Smooth muscle cell (in vitro differentiated cells): ENCODE measurements around the gene TMIE. TPM values are rescaled to one million over a fixed set of nuclear protein-coding genes. Genes with fewer than 3 reads are reported as not detected.
"Not testable (repeated sequence)": the region's sequence is repeated elsewhere in the genome, so short reads cannot be mapped to it uniquely, and the experiment has no call there.

Experiments
- DNase-seq: peaks from one replicate; lab custom pipeline; 2025; ENCODE audit not compliant: unreplicated experiment; lab: John Stamatoyannopoulos, UW
- H2AFZ ChIP-seq: fragments of 200-600 bp; sonication (generic); 2 replicates; pipeline ENCODE4 v1.6.0; 2016; ENCODE audit warnings: antibody characterized with exemption, low read depth, mild to moderate bottlenecking
- H3F3A ChIP-seq: fragments of 200-600 bp; sonication (generic); 2 replicates; pipeline ENCODE4 v1.6.0; 2017; ENCODE audit warnings: antibody characterized with exemption, low read depth
- H3K27ac ChIP-seq: fragments of 200-600 bp; sonication (generic); 2 replicates; pipeline ENCODE4 v1.5.1; 2016; ENCODE audit warnings: low read depth, mild to moderate bottlenecking
- H3K27me3 ChIP-seq: fragments of 200-600 bp; sonication (generic); 2 replicates; pipeline ENCODE4 v1.6.1; 2016; ENCODE audit warnings: low read depth, mild to moderate bottlenecking
- H3K36me3 ChIP-seq: fragments of 200-600 bp; sonication (generic); 2 replicates; pipeline ENCODE4 v1.5.1; 2016; ENCODE audit warnings: low read depth
- H3K4me1 ChIP-seq: fragments of 200-600 bp; sonication (generic); 2 replicates; pipeline ENCODE4 v1.5.1; 2016; ENCODE audit warnings: low read depth
- H3K4me2 ChIP-seq: fragments of 200-600 bp; sonication (generic); 2 replicates; pipeline ENCODE4 v1.6.0; 2016; ENCODE audit warnings: mild to moderate bottlenecking
- H3K4me3 ChIP-seq: fragments of 200-600 bp; sonication (generic); 2 replicates; pipeline ENCODE4 v1.5.1; 2016; ENCODE audit warnings: mild to moderate bottlenecking
- H3K79me2 ChIP-seq: fragments of 200-600 bp; sonication (generic); 2 replicates; pipeline ENCODE4 v1.6.0; 2016; ENCODE audit warnings: low read depth, mild to moderate bottlenecking
- H3K9ac ChIP-seq: fragments of 200-600 bp; sonication (generic); 2 replicates; pipeline ENCODE4 v1.6.0; 2016; ENCODE audit warnings: low read depth
- H3K9me3 ChIP-seq: fragments of 200-600 bp; sonication (generic); replicated peaks from 2 replicates; pipeline ENCODE4 v1.5.1; 2016; ENCODE audit warnings: low read depth
- H4K20me1 ChIP-seq: fragments of 200-600 bp; sonication (generic); 2 replicates; pipeline ENCODE4 v1.6.0; 2016; ENCODE audit warnings: low read depth
- WGBS: methylation state at CpG from one replicate; pipeline ENCODE4 v1.1.7; 2016; ENCODE audit warnings: low lambda C conversion rate; 5-methylcytosine and 5-hydroxymethylcytosine counted together
- polyA plus RNA-seq: library from polyadenylated mRNA; unstranded; fragments of >200 nt; fragmentation: Nextera tagmentation; extraction: Ambion mirVana; gene quantifications from 2 replicates; pipeline ENCODE4 v1.2.1, GENCODE V29; 2016
- total RNA-seq: library from RNA; depleted of rRNA; stranded (reverse); fragments of >200 nt; gene quantifications from 2 replicates; pipeline ENCODE4 v1.2.3, GENCODE V29; 2014
- TF ChIP-seq, protein P1 (sequence below): fragments of 200-600 bp; sonication (generic); IDR thresholded peaks from 2 replicates; pipeline ENCODE4 v1.5.1; 2017; ENCODE audit warnings: borderline replicate concordance, mild to moderate bottlenecking, antibody characterized with exemption; ENCODE audit not compliant: insufficient read depth, poor library complexity, severe bottlenecking

TMIE gene
- total and polyA plus RNA-seq, 2 experiments from 2014 or later, result 0.67 to 1.1 TPM

- H3K27me3 ChIP-seq, result no peaks in the 10 kb centered on the region
- H3K4me1 ChIP-seq, result no peaks in the 10 kb centered on the region
- DNase-seq, result no peak
- no peak overlapping the region for H3K4me3 ChIP-seq
- H3K9me3 ChIP-seq, result no peaks in the 10 kb centered on the region
- TF ChIP-seq, protein P1, sequence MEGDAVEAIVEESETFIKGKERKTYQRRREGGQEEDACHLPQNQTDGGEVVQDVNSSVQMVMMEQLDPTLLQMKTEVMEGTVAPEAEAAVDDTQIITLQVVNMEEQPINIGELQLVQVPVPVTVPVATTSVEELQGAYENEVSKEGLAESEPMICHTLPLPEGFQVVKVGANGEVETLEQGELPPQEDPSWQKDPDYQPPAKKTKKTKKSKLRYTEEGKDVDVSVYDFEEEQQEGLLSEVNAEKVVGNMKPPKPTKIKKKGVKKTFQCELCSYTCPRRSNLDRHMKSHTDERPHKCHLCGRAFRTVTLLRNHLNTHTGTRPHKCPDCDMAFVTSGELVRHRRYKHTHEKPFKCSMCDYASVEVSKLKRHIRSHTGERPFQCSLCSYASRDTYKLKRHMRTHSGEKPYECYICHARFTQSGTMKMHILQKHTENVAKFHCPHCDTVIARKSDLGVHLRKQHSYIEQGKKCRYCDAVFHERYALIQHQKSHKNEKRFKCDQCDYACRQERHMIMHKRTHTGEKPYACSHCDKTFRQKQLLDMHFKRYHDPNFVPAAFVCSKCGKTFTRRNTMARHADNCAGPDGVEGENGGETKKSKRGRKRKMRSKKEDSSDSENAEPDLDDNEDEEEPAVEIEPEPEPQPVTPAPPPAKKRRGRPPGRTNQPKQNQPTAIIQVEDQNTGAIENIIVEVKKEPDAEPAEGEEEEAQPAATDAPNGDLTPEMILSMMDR, result no peak
- no peak overlapping the region for H2AFZ ChIP-seq
- H3F3A ChIP-seq, result no peaks in the 10 kb centered on the region
- H3K4me2 ChIP-seq, result no peak overlapping the region
- no peaks in the 10 kb centered on the region for H4K20me1 ChIP-seq
- no peak overlapping the region for H3K9ac ChIP-seq
- H3K27ac ChIP-seq, result no peak overlapping the region
- no peaks in the 10 kb centered on the region for H3K36me3 ChIP-seq
- no peaks in the 10 kb centered on the region for H3K79me2 ChIP-seq
These were observed 45.5 kb downstream of the TMIE start for GRCh38 chr3:46746711-46747110.

DNA sequence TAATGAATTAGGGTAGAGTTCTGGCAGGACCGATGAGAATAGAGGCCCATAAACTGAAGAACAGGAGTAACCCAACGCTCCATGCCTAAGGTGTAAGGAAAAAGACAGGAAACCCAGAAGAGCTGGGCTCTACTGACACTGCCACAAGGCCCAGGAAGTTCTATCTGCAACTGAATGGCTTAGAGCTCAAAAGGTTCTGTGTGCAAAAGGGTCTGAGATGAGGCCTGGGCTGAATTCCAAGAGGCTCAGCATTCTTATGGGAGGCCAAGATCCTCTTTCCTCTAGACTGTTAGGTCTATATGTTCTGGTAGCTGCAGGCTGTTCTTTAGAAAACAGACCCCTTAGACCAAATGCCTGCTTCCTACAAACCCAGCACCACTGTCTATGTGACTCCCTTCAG lies 47.0 kb downstream of the TMIE start:
- 84% methylated on average over 2 of the region's 2 CpGs for WGBS
- DNase-seq, result no peak
- H3K4me1 ChIP-seq, result no peaks in the 10 kb centered on the region

GRCh38 chr3:46749129-46749528 lies 47.9 kb downstream of the TMIE start:
- no peak overlapping the region for H2AFZ ChIP-seq
- no peaks in the 10 kb centered on the region for H3K36me3 ChIP-seq
- no peak overlapping the region for H3K27ac ChIP-seq
- H3K9me3 ChIP-seq, result no peaks in the 10 kb centered on the region
- H3K27me3 ChIP-seq, result no peaks in the 10 kb centered on the region
- DNase-seq, result no peak
- WGBS, result 93% methylated on average over 4 of the region's 4 CpGs
- H3F3A ChIP-seq, result no peaks in the 10 kb centered on the region
- TF ChIP-seq, protein P1, result no peak
- H3K79me2 ChIP-seq, result no peaks in the 10 kb centered on the region
- H3K4me2 ChIP-seq, result no peak overlapping the region
- no peak overlapping the region for H3K9ac ChIP-seq
- no peaks in the 10 kb centered on the region for H4K20me1 ChIP-seq
- no peak overlapping the region for H3K4me3 ChIP-seq
- H3K4me1 ChIP-seq, result no peaks in the 10 kb centered on the region

More for the DNA sequence above, 47.0 kb downstream of the TMIE start:
- Histone ChIP-seq H3K79me2 (no peaks in the 10 kb centered on the region), H3K4me3 (no peak overlapping the region), H3K27ac (no peak overlapping the region), H3K27me3 (no peaks in the 10 kb centered on the region), H3K4me2 (no peak overlapping the region), H3F3A (no peaks in the 10 kb centered on the region), H3K36me3 (no peaks in the 10 kb centered on the region), H4K20me1 (no peaks in the 10 kb centered on the region), H3K9me3 (no peaks in the 10 kb centered on the region), H2AFZ (no peak overlapping the region), H3K9ac (no peak overlapping the region)
- TF ChIP-seq, protein P1, result no peak

DNA sequence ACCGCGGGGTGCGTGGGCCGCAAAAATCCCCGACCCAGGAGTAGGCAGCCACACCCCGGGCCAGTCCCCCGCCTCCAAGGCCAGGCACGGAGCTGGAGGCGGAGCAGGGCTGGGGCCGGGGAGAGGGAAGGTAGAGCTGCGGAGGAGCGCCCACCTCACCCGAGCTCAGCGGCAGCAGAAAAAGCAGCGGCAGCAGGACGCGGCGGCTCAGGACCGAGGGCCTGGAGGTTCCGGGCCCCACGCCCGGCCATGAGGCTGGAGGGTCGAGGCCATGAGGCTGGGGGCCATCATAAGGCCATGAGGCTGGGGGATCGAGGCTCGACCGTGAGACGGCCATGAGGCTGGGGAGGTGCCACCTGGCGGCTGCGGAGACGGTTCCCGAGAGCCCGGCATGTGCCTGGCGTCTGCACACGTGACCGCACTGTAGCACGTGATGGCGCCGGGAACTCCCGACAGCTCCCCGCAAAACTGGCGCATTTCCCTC lies 49.4 kb downstream of the TMIE start:
- H3K79me2 ChIP-seq, result no peaks in the 10 kb centered on the region
- no peak for DNase-seq
- WGBS, result 97% methylated on average over 34 of the region's 41 CpGs

GRCh38 chr3:46753127-46753526 lies 51.9 kb downstream of the TMIE start:
- not testable (repeated sequence) for H3K36me3 ChIP-seq, H3F3A ChIP-seq, H3K4me2 ChIP-seq, H3K9me3 ChIP-seq, H3K4me3 ChIP-seq, H3K4me1 ChIP-seq, H3K9ac ChIP-seq, H2AFZ ChIP-seq, H4K20me1 ChIP-seq, H3K27me3 ChIP-seq, H3K79me2 ChIP-seq, H3K27ac ChIP-seq, DNase-seq
- WGBS, result 96% methylated on average over 6 of the region's 6 CpGs

More for the DNA sequence above, 49.4 kb downstream of the TMIE start:
- no peak overlapping the region for H2AFZ ChIP-seq
- H3K9me3 ChIP-seq, result no peaks in the 10 kb centered on the region
- no peaks in the 10 kb centered on the region for H3K36me3 ChIP-seq
- no peaks in the 10 kb centered on the region for H3K4me1 ChIP-seq
- H3K4me3 ChIP-seq, result no peak overlapping the region
- no peak overlapping the region for H3K4me2 ChIP-seq
- no peaks in the 10 kb centered on the region for H4K20me1 ChIP-seq
- TF ChIP-seq, protein P1, result no peak
- H3K9ac ChIP-seq, result no peak overlapping the region
- no peaks in the 10 kb centered on the region for H3F3A ChIP-seq
- H3K27me3 ChIP-seq, result no peaks in the 10 kb centered on the region
- H3K27ac ChIP-seq, result no peak overlapping the region
